Small intestine (tissue), 7 donors: ENCODE measurements around the gene RHOB. TPM values are rescaled to one million over a fixed set of nuclear protein-coding genes. Genes with fewer than 3 reads are reported as not detected.

Experiments used
- DNase-seq, 2 donors: peaks; one replicate each; pipeline versions ENCODE4 v3.0.0 to v3.0.0-alpha.2; 2013
- FAIRE-seq: peaks from 2 replicates; lab custom pipeline; 2012; peaks lifted over from hg19 to GRCh38; lab: Jason Lieb, UNC
- H3K27ac ChIP-seq, 3 donors: one replicate each; pipeline ENCODE4 v1.5.1; 2013; ENCODE audit warnings: low read length in 2 of 3, mild to moderate bottlenecking in 2 of 3, control low read depth in 1 of 3, inconsistent platforms in 1 of 3, low read depth in 1 of 3, moderate library complexity in 1 of 3
- H3K27me3 ChIP-seq, 3 donors: one replicate each; pipeline ENCODE4 v1.6.1; 2013; ENCODE audit warnings: low read length in 3 of 3, inconsistent platforms in 1 of 3; ENCODE audit not compliant: control insufficient read depth in 3 of 3, insufficient read depth in 3 of 3
- H3K36me3 ChIP-seq, 3 donors: one replicate each; pipeline ENCODE4 v1.6.1; 2013; ENCODE audit warnings: low read length in 3 of 3, inconsistent platforms in 1 of 3, low read depth in 1 of 3, mild to moderate bottlenecking in 1 of 3, moderate library complexity in 1 of 3; ENCODE audit not compliant: control insufficient read depth in 3 of 3, insufficient read depth in 2 of 3
- H3K4me1 ChIP-seq, 3 donors: one replicate each; pipeline ENCODE4 v1.6.1; 2013; ENCODE audit warnings: low read length in 2 of 3, inconsistent platforms in 1 of 3, low read depth in 1 of 3, mild to moderate bottlenecking in 1 of 3, moderate library complexity in 1 of 3; ENCODE audit not compliant: control insufficient read depth in 3 of 3, insufficient read depth in 2 of 3
- H3K4me3 ChIP-seq, 3 donors: one replicate each; pipeline ENCODE4 v1.5.1; 2013; ENCODE audit warnings: low read length in 3 of 3, control low read depth in 1 of 3, inconsistent platforms in 1 of 3, low read depth in 1 of 3, mild to moderate bottlenecking in 1 of 3, moderate library complexity in 1 of 3
- H3K9me3 ChIP-seq, 2 donors: one replicate each; pipeline ENCODE4 v1.6.1; 2013; ENCODE audit warnings: low read depth in 1 of 2, low read length in 1 of 2; ENCODE audit not compliant: control insufficient read depth in 2 of 2, insufficient read depth in 1 of 2
- WGBS, 3 donors: extraction: QIAGEN DNeasy Blood & Tissue Kit; methylation state at CpG; one replicate each; pipeline ENCODE4 v1.1.7; 2013; 5-methylcytosine and 5-hydroxymethylcytosine counted together
- polyA plus RNA-seq, 4 donors: library from polyadenylated mRNA; stranded (reverse) in 3 of 4; unstranded in 1 of 4; fragments of 200-250 nt in 3 of 4; fragments of 120-200 nt in 1 of 4; gene quantifications; one replicate each; pipeline versions ENCODE4 v1.2.1 to v1.2.3, GENCODE V29; 2013
- donor health status: healthy with polysubstance abuse.
- donor health status: control.
- donor health status: control.
- donor health status: Bipolar disorder and iron deficiency.
- donor health status: healthy.

RHOB gene
- polyA plus RNA-seq, 4 donors, result 17.7 to 246 (median 44.2) TPM

DNA sequence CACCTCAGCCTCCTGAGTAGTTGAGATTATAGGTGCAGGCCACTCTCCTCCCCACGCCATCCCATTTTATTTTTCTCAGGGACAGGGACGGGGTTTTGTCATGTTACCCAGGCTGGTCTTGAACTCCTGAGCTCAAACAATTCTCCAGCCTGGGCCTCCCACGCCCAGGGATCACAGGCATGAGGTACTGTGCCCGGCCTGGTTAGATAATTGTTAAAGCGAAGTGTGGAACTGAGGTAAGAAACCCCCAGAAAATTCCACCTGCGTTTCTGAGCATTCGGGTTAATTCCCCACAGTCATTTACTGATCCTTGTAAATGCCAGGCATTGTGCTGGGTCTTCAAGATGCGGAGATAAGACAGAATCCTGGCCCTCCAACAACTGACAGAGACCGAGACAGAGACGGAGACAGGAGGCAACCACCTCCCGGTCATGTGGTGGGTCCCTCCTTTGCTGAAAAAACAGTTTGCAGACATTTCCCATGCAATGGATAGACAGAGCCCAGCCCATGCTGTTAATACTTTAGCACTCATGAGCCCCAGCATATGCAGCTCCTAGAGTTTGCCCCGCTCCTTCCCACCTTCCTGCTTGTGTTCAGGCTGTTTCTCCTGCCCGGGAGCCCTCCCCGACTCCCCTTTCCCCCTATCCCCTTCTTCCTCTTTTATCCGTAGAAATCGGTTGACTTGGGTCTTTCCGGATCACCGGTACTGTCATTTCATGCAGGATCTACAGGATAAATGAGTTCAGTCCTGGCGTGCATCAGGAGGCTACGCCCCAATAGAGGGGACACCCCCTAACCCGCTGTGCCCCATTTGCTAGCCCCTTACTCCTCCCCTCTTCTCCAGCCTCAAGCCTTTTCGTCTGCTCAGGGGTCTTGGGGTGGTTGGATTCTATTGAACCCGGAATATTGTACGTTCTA is 1.6 kb upstream of the RHOB start:
- 74 to 83% (median 82%) methylated on average over 24 of the region's 24 CpGs for WGBS, 3 donors
- H3K4me3 ChIP-seq, result no peak overlapping the region
- no peaks in the 10 kb centered on the region for H3K27me3 ChIP-seq
- H3K27ac ChIP-seq, result peak overlapping the region in 1 of 3 donors; percentile 15
- H3K9me3 ChIP-seq, result no peaks in the 10 kb centered on the region
- peaks cover 0 to 21% (median 0%) of the 10 kb centered on the region in 3 donors for H3K4me1 ChIP-seq
- DNase-seq (no peak), FAIRE-seq (no peak)
- H3K36me3 ChIP-seq, result peaks cover 0 to 12% (median 0%) of the 10 kb centered on the region in 3 donors

DNA sequence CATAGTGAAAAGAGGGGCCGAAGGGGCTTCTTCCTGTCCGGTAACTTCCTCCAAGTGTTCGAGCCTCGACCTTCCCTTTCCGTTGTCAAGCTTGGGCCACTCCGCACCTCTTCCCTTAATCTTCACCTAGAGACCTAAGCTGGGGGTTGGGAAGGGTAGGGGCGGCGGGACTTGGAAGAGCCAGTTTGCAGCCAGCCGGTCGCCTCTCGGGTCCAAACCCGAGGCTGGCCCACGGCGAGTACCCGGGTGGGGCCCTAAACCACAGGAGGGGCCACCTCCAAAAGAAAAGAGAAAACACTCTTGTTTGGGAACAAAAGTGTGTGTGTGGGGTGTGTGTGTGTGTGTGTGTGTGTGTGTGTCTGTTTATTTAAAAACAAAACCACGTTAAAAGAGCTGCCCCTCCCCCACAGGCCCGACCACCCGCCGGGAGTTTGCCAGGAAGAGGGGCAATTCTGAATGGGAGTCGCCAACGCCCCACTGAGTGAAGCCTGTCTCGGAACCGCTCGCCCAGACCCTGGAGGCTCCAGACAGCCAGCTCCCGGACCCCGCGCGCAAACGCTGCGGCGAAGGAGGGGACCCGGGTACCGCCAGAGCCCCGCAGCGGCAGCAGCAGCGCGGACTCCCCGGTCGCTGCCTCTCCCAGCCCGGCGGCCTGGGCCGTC is 488 bp upstream of the RHOB start:
- Histone ChIP-seq H3K27ac (peak overlapping the region; percentile 36 to 92 (median 78)), H3K4me3 (peak overlapping the region; percentile 55 to 65 (median 60)), H3K27me3 (no peaks in the 10 kb centered on the region), H3K36me3 (peaks cover 0 to 17% (median 0%) of the 10 kb centered on the region in 3 donors), H3K4me1 (peaks cover 0 to 28% (median 0%) of the 10 kb centered on the region in 3 donors), H3K9me3 (no peaks in the 10 kb centered on the region)
- DNase-seq (no peak), FAIRE-seq (no peak)
- 6 to 9% (median 6%) methylated on average over 42 of the region's 42 CpGs for WGBS, 3 donors

DNA sequence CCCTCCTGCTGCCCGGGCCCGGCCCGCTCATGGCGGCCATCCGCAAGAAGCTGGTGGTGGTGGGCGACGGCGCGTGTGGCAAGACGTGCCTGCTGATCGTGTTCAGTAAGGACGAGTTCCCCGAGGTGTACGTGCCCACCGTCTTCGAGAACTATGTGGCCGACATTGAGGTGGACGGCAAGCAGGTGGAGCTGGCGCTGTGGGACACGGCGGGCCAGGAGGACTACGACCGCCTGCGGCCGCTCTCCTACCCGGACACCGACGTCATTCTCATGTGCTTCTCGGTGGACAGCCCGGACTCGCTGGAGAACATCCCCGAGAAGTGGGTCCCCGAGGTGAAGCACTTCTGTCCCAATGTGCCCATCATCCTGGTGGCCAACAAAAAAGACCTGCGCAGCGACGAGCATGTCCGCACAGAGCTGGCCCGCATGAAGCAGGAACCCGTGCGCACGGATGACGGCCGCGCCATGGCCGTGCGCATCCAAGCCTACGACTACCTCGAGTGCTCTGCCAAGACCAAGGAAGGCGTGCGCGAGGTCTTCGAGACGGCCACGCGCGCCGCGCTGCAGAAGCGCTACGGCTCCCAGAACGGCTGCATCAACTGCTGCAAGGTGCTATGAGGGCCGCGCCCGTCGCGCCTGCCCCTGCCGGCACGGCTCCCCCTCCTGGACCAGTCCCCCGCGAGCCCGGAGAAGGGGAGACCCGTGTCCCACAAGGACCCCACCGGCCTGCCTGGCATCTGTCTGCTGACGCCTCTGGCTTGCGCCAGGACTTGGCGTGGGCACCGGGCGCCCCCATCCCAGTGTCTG is 767 bp downstream of the RHOB start:
- 2 to 7% (median 3%) methylated on average over 68 to 78 of the region's 78 CpGs for WGBS, 3 donors
- Histone ChIP-seq H3K27ac (peak overlapping the region; percentile 67 to 99 (median 77)), H3K36me3 (peaks cover 0 to 17% (median 0%) of the 10 kb centered on the region in 3 donors)

DNA sequence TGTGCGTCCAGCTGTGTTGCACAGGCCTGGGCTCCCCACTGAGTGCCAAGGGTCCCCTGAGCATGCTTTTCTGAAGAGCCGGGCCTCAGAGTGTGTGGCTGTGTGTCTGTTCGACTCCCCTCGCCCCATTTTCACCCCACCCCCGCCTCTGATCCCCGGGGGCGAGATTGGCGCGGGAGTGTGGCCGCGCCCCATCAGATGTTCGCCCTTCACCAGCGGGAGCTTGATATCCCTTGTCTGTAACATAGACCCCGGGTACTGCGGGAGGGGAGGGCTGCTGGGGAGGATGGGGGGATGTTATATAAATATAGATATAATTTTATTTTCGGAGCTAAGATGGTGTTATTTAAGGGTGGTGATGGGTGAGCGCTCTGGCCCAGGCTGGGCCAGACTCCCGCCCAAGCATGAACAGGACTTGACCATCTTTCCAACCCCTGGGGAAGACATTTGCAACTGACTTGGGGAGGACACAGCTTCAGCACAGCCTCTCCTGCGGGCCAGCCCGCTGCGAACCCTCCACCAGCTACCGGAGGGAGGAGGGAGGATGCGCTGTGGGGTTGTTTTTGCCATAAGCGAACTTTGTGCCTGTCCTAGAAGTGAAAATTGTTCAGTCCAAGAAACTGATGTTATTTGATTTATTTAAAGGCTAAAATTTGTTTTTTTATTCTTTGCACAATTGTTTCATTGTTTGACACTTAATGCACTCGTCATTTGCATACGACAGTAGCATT is 1.5 kb downstream of the RHOB start:
- Histone ChIP-seq H3K4me3 (peak overlapping the region; percentile 65 to 85 (median 82)), H3K4me1 (peaks cover 0 to 24% (median 0%) of the 10 kb centered on the region in 3 donors), H3K9me3 (no peaks in the 10 kb centered on the region), H3K36me3 (peaks cover 0 to 17% (median 0%) of the 10 kb centered on the region in 3 donors), H3K27me3 (no peaks in the 10 kb centered on the region), H3K27ac (peak overlapping the region; percentile 6 to 99 (median 77))
- WGBS, 3 donors, result 30 to 48% (median 42%) methylated on average over 26 of the region's 26 CpGs
- FAIRE-seq, result no peak
- peak in 1 of 2 donors; percentile 35 for DNase-seq

More for the DNA sequence above, 767 bp downstream of the RHOB start:
- Histone ChIP-seq H3K4me1 (peaks cover 0 to 27% (median 0%) of the 10 kb centered on the region in 3 donors), H3K9me3 (no peaks in the 10 kb centered on the region), H3K27me3 (no peaks in the 10 kb centered on the region), H3K4me3 (peak overlapping the region; percentile 65 to 85 (median 82))
- DNase-seq (peak; percentile 44 to 80), FAIRE-seq (no peak)

DNA sequence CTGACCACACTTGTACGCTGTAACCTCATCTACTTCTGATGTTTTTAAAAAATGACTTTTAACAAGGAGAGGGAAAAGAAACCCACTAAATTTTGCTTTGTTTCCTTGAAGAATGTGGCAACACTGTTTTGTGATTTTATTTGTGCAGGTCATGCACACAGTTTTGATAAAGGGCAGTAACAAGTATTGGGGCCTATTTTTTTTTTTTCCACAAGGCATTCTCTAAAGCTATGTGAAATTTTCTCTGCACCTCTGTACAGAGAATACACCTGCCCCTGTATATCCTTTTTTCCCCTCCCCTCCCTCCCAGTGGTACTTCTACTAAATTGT is 2.1 kb downstream of the RHOB start:
- peak overlapping the region; percentile 65 to 85 (median 82) for H3K4me3 ChIP-seq
- DNase-seq (no peak), FAIRE-seq (no peak)
- H3K9me3 ChIP-seq, result no peaks in the 10 kb centered on the region
- WGBS, 3 donors, result 58 to 89% (median 77%) methylated on average over 1 of the region's 1 CpG
- peak overlapping the region in 1 of 3 donors; percentile 99 for H3K27ac ChIP-seq
- H3K27me3 ChIP-seq, result no peaks in the 10 kb centered on the region
- peaks cover 0 to 17% (median 0%) of the 10 kb centered on the region in 3 donors for H3K36me3 ChIP-seq
- H3K4me1 ChIP-seq, result peaks cover 0 to 19% (median 0%) of the 10 kb centered on the region in 3 donors

DNA sequence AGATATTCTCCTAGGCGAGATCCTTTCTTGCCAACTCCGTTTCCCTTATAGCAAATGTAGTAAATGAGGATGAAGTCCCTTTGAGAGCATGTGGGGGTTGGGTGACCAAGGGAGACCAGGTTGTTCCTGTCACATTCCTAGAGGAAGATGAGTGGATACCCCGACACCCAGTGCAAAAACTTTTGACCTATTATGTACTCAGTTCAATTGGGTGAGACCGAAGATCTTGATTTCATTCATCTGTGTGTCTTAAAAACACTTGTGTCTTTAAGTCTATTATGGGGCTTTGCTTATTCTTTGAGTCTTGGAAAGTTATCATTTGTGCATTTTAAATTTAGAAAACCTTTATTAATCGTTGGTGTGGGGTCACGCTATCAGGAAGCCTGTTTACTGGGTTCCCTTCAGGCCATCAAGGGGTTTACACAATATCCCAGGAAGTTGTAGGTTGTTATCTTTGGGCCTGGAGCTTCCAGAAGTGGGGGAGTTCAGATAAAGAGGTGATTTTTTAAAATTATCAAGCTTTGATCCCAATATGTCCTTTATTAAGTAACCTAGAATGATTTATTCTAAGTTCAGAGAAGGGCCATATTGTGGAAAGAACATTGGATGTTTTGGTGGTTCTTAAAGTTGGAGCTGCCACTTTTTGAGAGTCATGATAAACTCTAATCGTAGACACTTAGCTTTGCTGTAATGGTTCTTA is 2.8 kb downstream of the RHOB start:
- FAIRE-seq (no peak), DNase-seq (peak in 1 of 2 donors; percentile 39)
- Histone ChIP-seq H3K27me3 (no peaks in the 10 kb centered on the region), H3K4me3 (peak overlapping the region in 1 of 3 donors; percentile 12), H3K27ac (peak overlapping the region in 2 of 3 donors; percentile 54 to 81), H3K9me3 (no peaks in the 10 kb centered on the region), H3K36me3 (peaks cover 0 to 17% (median 0%) of the 10 kb centered on the region in 3 donors), H3K4me1 (peaks cover 0 to 19% (median 0%) of the 10 kb centered on the region in 3 donors)
- 57 to 73% (median 68%) methylated on average over 7 of the region's 7 CpGs for WGBS, 3 donors
